ENCODE results near the gene LRRN4CL. TPM values are rescaled to one million over a fixed set of nuclear protein-coding genes. Genes with fewer than 3 reads are reported as not detected.
"Not testable (repeated sequence)": the region's sequence is repeated elsewhere in the genome, so short reads cannot be mapped to it uniquely, and the experiment has no call there.

The LRRN4CL gene
- polyA plus RNA-seq, 3 donors: 0.78 to 0.95 (median 0.85) TPM

DNA sequence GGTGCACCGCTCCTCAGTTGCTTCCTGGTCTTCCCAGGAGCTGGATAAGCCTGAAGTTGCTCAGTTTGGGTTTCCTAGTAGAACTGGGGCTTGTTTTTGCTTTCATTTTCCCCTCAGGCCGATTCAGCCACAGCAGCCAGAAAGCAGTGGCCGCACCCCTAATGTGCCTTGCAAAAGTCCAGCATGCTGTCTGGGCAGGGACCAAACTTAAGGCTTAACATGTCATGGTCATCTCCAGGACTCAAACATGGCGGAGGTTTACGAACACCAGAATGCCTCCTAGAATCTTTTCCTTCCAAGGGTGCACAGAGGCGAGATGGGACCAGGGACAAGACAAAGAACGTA is 20.6 kb upstream of the LRRN4CL start:
- no peak for DNase-seq (ENCODE audit: low read depth in 3 of 3, low spot score in 2 of 3)

- peak; percentile 97 for DNase-seq (ENCODE audit: low read depth in 3 of 3, low spot score in 2 of 3)
Observed at GRCh38 chr11:62709247-62710000, 20.1 kb upstream of the LRRN4CL start.

DNA sequence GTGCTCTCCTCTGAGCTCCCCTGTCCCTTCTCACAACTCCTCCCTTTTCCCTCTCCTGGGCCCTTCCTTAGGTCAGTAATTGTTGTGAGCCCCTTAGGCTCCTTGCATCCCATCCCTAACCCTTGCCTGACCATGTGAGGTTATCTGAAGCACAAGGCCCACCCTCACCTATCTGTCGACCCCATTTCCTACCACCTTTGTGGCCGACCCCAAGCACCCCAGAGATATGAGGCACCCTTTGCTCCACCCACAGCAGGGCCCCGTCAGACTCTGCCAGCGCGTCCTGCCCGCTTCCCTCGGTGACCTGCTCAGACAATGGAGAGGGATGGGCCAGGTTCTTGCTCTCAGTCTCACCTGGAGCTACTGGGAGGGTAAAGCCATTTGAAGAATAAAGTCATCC is 19.5 kb upstream of the LRRN4CL start:
- no peak for DNase-seq (ENCODE audit: low read depth in 3 of 3, low spot score in 2 of 3)

DNA sequence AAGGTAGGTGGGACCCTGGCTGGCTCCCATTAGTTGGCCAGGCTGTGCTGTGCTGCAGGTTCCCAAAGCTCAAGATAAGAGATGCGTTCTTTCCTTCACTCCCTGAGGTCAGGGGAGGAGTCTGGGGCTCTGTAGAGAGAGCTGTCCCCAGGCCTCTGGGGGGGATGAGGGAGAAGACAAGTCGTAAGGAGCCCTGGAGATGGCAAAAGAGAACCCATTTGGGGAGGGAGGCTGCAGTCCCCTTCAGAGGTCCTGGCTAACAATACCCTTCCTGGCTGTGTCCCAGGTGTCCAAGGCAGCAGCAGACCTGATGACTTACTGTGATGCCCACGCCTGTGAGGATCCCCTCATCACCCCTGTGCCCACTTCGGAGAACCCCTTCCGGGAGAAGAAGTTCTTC is 19.1 kb upstream of the LRRN4CL start:
- DNase-seq (ENCODE audit: low read depth in 3 of 3, low spot score in 2 of 3): no peak

DNA sequence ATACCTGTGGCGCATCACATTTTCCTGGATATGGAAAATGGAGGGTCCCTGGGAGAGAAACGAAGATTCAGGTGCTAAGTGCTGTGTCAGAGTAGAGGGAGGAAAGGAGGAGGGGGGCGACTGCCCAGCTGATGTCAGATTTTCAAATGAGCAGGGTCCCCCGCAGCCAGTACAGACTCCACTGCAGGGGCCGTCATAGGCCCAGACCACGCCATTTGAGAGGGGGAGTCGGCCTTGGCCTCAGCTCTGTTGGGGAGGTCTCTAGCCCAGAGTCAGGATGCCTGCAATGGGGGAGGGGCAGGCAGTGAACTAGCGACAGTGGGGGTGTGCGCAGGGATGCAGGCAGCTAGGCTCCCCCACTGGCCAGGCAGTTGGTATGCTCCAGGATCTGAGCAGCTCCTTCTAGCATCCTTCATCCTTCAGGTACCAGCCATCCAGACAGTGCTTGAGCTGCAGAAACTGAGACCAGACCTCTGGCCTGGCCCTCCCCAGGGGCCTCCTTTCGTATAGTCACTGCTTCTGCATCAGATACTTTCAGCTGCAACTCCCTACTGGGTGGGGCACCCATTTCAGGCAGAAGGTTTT is 18.0 kb upstream of the LRRN4CL start, which contains the start of the genes BSCL2 and GNG3:
Gene BSCL2, minus strand, starts transcription at position 148 of the 585 bp plus-strand sequence. CDS start 229 bp downstream, outside the sequence.
Gene GNG3, plus strand, starts transcription at position 400 of the 585 bp plus-strand sequence. CDS start 620 bp downstream, outside the sequence.
- DNase-seq (ENCODE audit: low read depth in 3 of 3, low spot score in 2 of 3): peak in 1 of 3 donors; percentile 75

- no peak for DNase-seq (ENCODE audit: low read depth in 3 of 3, low spot score in 2 of 3)
Observed at GRCh38 chr11:62706850-62707247, 17.5 kb upstream of the LRRN4CL start.

GRCh38 chr11:62705880-62706849 is 16.8 kb upstream of the LRRN4CL start:
- DNase-seq (ENCODE audit: low read depth in 3 of 3, low spot score in 2 of 3): peak in 2 of 3 donors; percentile 82 to 86

DNA sequence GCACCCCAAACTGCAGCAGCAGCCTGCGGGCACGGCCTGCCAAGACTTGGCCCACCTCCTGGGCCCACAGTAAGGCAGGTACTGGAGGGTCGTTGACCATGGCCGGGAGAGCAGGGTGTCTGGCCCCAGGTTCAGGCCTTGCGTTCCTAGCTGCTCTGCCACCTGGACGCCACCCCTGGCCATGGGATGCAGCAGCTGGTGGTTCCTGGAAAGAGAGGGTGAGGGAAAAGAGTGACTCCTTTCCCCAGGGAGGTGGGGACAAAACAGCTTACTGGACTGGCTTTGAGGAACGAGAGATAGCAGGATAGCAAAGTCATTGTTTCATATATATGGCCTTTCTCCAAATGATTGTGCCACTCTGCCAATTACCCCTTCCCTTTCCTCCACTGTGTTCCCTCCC is 16.1 kb upstream of the LRRN4CL start:
- DNase-seq (ENCODE audit: low read depth in 3 of 3, low spot score in 2 of 3): no peak

DNA sequence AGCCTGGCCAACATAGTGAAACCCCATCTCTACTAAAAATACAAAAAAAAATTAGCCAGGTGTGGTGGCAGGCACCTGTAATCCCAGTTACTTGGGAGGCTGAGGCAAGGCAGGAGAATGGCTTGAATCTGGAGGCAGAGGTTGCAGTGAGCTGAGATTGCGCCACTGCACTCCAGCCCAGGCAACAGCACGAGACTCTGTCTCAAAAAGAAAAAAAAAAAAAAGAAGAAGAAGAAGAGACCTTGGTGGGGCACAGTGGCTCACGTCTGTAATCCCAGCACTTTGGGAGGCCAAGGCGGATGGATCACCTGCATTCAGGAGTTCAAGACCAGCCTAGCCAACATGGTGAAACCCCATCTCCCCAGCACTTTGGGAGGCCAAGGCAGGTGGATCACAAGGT is 14.6 kb upstream of the LRRN4CL start:
- DNase-seq (ENCODE audit: low read depth in 3 of 3, low spot score in 2 of 3): not testable (repeated sequence)

GRCh38 chr11:62702246-62702645 is 12.9 kb upstream of the LRRN4CL start:
- DNase-seq (ENCODE audit: low read depth in 3 of 3, low spot score in 2 of 3): no peak

DNA sequence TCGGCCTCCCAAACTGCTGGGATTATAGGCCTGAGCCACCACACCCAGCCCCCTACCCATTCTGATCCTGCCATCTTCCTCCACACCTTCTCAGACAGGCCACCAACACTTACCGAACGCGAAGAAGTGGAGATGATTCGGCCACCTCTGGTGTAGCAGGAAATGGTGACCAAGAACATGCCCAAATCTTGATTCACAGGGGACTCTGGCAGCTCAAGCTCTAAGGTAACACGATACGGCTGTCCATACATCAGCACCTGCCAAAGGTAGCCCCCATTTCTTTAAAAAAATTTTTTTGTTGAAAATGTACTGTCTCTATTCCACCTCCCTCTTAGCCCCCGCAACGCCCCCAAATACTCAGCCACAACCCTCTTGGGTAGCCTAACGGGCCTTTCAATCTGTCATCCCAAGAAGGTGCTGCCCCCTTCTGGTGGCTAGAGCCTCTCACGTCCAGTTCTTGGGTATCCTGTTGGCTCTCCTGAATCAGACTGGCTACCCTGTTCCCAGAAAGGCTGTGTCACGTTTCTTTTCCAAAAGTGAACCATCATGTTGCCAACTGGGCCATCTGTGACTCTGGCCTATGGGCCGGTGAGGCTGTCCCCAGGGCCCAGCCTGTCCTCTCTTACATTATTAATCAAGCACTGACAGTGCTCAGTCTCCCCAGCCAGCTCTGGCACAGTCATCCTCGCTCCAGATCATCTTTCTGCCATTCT is 5.3 kb upstream of the LRRN4CL start:
- DNase-seq (ENCODE audit: low read depth in 3 of 3, low spot score in 2 of 3): no peak

- DNase-seq (ENCODE audit: low read depth in 3 of 3, low spot score in 2 of 3): not testable (repeated sequence)
Observed at GRCh38 chr11:62693624-62694023, 4.3 kb upstream of the LRRN4CL start.

DNA sequence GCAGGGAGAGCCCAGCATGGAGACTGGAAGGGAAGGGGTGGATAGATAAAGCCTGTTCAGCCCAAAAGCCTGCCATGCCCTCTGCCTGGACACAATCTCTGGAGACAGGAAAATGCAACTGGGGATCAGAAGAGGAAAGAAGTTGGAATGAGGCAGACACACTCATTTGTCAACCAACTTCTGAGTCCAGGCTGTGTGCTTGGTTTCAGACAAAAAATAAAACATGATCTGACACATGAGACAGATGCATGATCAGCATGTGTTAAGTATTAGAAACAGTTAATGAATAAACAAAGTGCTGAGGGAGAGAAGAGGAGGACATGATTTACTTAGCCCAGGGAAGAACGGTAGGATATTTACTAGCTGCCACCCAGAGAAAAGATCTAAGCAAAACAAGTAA is 839 bp downstream of the LRRN4CL start:
- DNase-seq (ENCODE audit: low read depth in 3 of 3, low spot score in 2 of 3): no peak

GRCh38 chr11:62687508-62688396 is 1.6 kb downstream of the LRRN4CL start:
- DNase-seq (ENCODE audit: low read depth in 3 of 3, low spot score in 2 of 3): no peak

DNA sequence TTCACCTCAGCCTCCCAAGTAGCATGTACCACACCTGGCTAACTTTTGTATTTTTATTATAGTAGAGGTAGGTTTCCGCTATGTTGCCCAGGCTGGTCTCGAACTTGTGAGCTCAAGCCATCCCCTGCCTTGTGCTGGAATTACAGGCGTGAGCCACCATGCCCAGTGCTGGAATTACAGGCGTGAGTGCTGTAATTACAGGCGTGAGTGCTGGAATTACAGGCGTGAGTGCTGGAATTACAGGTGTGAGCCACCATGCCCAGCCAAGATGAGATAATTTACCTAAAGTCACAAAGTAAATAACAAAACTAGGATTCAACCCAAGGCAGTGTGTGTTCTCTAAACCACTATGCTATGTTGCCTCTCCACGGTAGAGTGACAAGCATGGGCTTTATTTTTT is 6.8 kb downstream of the LRRN4CL start:
- DNase-seq (ENCODE audit: low read depth in 3 of 3, low spot score in 2 of 3): no peak

DNA sequence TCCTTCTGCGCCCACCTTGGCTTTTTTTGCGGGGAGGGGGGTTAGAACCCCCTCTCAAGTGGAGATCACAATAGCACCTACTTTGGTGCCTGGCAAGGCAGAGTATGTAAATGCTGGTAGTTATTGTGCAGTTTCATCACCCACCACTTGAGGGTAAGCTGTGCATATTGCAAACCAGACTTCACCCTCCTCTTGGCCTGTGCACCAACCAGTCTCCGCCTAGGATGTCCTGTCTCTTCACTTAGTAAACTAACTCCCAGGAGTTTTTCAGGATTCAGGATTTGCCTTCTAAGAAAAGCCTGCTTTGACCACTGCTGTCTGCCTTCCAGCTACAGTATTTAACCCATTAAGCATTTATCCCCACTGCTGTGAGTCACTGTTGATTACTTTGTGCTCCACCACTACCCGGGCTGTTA is 8.5 kb downstream of the LRRN4CL start:
- DNase-seq (ENCODE audit: low read depth in 3 of 3, low spot score in 2 of 3): no peak

GRCh38 chr11:62678770-62679696 is 10.3 kb downstream of the LRRN4CL start, which contains the start of gene UBXN1:
Gene UBXN1 (minus strand): TSS chr11:62679073. CDS start chr11:62678923, 150 bp downstream.
- DNase-seq (ENCODE audit: low read depth in 3 of 3, low spot score in 2 of 3): peak in 1 of 3 donors; percentile 76

DNA sequence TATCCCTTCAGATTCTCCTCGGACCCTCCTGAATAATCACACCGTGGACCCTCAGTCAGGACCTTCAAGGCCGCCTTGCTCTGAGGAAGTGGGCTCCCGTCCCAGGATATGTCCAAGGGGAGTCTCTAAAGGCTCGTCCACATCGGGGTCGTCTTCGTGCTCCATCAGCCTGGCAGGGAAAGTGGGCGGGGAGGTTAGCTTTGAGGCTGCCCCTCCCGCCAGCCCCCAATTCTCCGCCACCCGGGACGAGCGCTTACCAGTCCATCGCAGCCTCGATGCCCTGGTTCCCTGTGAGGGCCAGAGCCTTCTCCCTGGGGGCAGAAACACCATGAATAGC is 10.9 kb downstream of the LRRN4CL start:
- DNase-seq (ENCODE audit: low read depth in 3 of 3, low spot score in 2 of 3): no peak
